HFFc6 (cell line): ENCODE results near the gene GJD3. TPM values are rescaled to one million over a fixed set of nuclear protein-coding genes. Genes with fewer than 3 reads are reported as not detected.
A peak's percentile ranks its signal among the peaks of the same experiment; 100 is the strongest.

Experiments used
- DNase-seq: peaks from one replicate; pipeline ENCODE4 v3.0.0-alpha.2; 2018
- H3K27ac Mint-ChIP-seq: 2 replicates; pipeline ENCODE4 v1.8.0; 2020; ENCODE audit warnings: mild to moderate bottlenecking, mixed read lengths
- H3K27me3 Mint-ChIP-seq: 2 replicates; pipeline ENCODE4 v1.8.0; 2021; ENCODE audit warnings: mild to moderate bottlenecking, moderate library complexity, mixed read lengths; ENCODE audit not compliant: insufficient read depth
- H3K36me3 Mint-ChIP-seq: 2 replicates; pipeline ENCODE4 v1.8.0; 2021; ENCODE audit warnings: low read depth, mixed read lengths
- H3K4me1 Mint-ChIP-seq: 2 replicates; pipeline ENCODE4 v1.8.0; 2020; ENCODE audit warnings: low read depth, mixed read lengths
- H3K4me3 Mint-ChIP-seq: 2 replicates; pipeline ENCODE4 v1.8.0; 2020; ENCODE audit warnings: mild to moderate bottlenecking, moderate library complexity, mixed read lengths
- H3K9me3 Mint-ChIP-seq: 2 replicates; pipeline ENCODE4 v1.8.0; 2020; ENCODE audit warnings: mild to moderate bottlenecking, mixed read lengths
- CTCF ChIP-seq: fragments of 200-600 bp; sonication (generic); IDR thresholded peaks from 2 replicates; pipeline ENCODE4 v1.5.0; 2021; ENCODE audit warnings: antibody characterized with exemption, mild to moderate bottlenecking
- total RNA-seq, 6 experiments: library from RNA; stranded (reverse); fragmentation: NEBNext Ultra II Directional; extraction: Animal tissue kit (Norgen Biotek cat#: 25700); gene quantifications; 2 replicates in 1 of 6; 3 replicates in 5 of 6; pipeline ENCODE4 v1.2.3, GENCODE V29; 2021

Gene GJD3
- total RNA-seq, 6 experiments from 2014 or later = 0.36 to 1.4 (median 0.81) TPM

GRCh38 chr17:40333781-40334448, 30.6 kb downstream of the GJD3 start:
- H3K9me3 Mint-ChIP-seq = no peaks in the 10 kb centered on the region
- peaks cover 6% of the 10 kb centered on the region; the same call in 1 of the 2 replicates for H3K36me3 Mint-ChIP-seq
- H3K4me3 Mint-ChIP-seq = no peak overlapping the region
- H3K27ac Mint-ChIP-seq = peak overlapping the region; percentile 88
- DNase-seq = no peak
- TF ChIP-seq CTCF = no peak
- H3K27me3 Mint-ChIP-seq = peaks cover under 1% of the 10 kb centered on the region
- peaks cover 62% of the 10 kb centered on the region for H3K4me1 Mint-ChIP-seq

- H3K4me1 Mint-ChIP-seq = peaks cover 68% of the 10 kb centered on the region
- DNase-seq = no peak
- TF ChIP-seq CTCF = no peak
- peaks cover 1% of the 10 kb centered on the region for H3K27me3 Mint-ChIP-seq
- H3K36me3 Mint-ChIP-seq = peaks cover 6% of the 10 kb centered on the region; the same call in 1 of the 2 replicates
- H3K27ac Mint-ChIP-seq = peak overlapping the region; percentile 73
- H3K9me3 Mint-ChIP-seq = no peaks in the 10 kb centered on the region
- peak overlapping the region; percentile 28; the same call in 1 of the 2 replicates for H3K4me3 Mint-ChIP-seq
Observed at GRCh38 chr17:40331743-40332641, 32.5 kb downstream of the GJD3 start.

- Mint-ChIP-seq H3K9me3 (no peaks in the 10 kb centered on the region), H3K27ac (peak overlapping the region; percentile 54), H3K4me1 (peaks cover 76% of the 10 kb centered on the region), H3K4me3 (no peak overlapping the region), H3K27me3 (peaks cover 1% of the 10 kb centered on the region), H3K36me3 (peaks cover 6% of the 10 kb centered on the region; the same call in 1 of the 2 replicates)
- no peak for TF ChIP-seq CTCF
- DNase-seq = no peak
Observed at GRCh38 chr17:40330850-40331470, 33.6 kb downstream of the GJD3 start.

GRCh38 chr17:40329839-40330794, 34.4 kb downstream of the GJD3 start:
- Mint-ChIP-seq H3K4me1 (peaks cover 79% of the 10 kb centered on the region), H3K4me3 (no peak overlapping the region), H3K9me3 (no peaks in the 10 kb centered on the region)

More at GRCh38 chr17:40329839-40330794, 34.4 kb downstream of the GJD3 start:
- TF ChIP-seq CTCF = no peak
- Mint-ChIP-seq H3K27ac (peak overlapping the region; percentile 54; the same call in 1 of the 2 replicates), H3K36me3 (peaks cover 6% of the 10 kb centered on the region; the same call in 1 of the 2 replicates), H3K27me3 (peaks cover 1% of the 10 kb centered on the region)
- no peak for DNase-seq
